GM18868 (cell line): Measurements from ENCODE around the gene BTF3.
"Not testable (repeated sequence)": the region's sequence is repeated elsewhere in the genome, so short reads cannot be mapped to it uniquely, and the experiment has no call there.

Experiments
- ATAC-seq: cut with Tn5 transposase; IDR thresholded peaks from one replicate; pipeline ENCODE4 v1.9.1; 2021; ENCODE audit warnings: mild to moderate bottlenecking, moderate library complexity; ENCODE audit not compliant: unreplicated experiment

The BTF3 gene

DNA sequence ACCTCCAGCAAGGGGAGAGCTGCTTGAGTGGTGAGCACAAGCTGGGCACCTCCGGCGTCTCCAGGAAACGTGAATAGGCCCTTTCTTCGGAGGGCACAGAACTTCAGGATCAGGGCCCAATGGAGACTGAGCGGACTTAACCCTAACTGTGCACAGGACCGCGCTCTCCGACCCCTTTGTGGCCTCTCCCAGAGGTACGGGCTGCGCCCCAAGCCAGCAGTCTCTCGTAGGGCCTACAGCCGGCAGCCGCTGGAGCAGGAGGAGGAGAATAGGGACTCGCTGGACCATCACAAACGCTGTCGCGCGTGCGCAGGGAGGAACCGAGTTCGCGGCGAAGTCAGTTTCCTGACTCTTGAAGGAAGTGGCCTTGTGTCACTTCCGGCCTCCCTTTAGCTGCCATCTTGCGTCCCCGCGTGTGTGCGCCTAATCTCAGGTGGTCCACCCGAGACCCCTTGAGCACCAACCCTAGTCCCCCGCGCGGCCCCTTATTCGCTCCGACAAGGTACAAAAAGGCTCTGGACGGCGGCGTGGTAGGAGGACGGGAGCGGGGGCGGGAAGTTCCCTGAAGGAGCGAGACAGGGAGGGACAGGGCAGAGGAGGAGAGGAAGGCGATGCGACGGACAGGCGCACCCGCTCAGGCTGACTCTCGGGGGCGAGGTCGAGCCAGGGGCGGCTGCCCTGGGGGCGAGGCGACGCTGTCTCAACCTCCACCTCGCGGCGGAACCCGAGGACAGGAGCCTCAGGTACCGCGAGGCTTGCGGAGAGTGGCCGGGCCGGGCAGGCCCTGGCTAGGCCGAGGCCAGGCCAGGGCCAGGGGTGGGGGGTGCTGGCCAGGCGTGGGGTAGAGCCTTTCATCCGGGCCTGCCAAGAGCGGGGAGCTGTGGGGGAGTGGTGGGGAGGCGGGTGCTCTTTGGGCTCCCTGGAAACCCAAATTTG lies at the start of gene BTF3:
Gene BTF3 (plus strand): TSS at position 386 of the 936 bp plus-strand sequence. CDS start 226 bp downstream, at position 612.
- peak; percentile 95 for ATAC-seq

DNA sequence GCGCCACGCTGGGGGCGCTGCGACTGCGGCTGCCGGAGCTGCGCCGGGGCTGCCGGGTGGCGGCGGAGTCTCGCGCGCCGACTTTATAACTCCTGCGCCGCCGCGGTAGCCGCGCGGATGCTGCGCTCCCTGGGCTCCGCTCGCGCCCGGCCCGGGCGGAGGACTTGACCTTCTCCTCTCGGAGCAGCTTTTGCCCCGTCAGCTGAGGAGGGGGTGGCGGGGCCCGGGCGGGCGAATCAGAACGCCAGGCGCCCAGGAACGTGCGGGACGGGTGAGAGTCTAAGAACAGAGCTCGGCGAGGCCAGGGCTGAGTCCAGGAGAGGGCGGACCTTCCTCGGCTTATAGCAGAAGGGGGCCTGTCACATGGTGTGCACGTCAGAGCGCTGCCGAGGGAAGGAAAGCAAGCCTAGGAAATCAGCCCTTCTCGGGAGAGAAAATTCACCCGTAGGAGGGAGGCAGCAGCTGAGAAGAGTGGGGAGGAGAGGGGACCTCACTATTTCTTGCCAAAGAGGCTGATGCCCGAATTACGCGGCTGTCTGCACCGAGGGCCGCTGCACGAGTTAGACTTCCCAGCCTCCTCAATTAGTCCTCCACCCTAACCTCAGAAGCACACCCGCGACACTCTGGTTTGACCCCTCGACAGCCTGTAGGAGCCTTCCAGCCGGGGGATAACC lies 49.6 kb upstream of the BTF3 start, which contains the start of gene FOXD1:
Gene FOXD1 (minus strand): TSS at position 315 of the 674 bp plus-strand sequence. CDS start 415 bp downstream, outside the sequence.
- ATAC-seq: peak; percentile 48

DNA sequence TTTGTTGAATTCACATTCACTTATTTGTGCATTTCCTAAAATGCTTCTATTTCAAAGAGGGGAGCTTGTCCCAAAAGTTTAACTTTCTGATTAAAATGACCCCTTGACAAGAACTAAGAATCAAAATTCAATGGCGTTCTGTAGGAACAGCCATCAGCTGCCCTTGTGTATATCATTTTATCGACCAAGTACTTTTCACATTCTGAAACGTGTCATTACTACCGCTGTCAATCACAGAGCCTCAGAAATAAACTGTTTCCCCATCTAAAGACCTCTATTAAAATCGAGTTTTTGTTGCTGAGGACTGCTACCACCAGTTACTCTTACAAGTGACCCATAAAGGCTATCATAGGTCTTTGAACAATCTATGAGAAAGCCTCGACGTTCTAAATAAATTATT lies 48.1 kb upstream of the BTF3 start:
- ATAC-seq: no peak

DNA sequence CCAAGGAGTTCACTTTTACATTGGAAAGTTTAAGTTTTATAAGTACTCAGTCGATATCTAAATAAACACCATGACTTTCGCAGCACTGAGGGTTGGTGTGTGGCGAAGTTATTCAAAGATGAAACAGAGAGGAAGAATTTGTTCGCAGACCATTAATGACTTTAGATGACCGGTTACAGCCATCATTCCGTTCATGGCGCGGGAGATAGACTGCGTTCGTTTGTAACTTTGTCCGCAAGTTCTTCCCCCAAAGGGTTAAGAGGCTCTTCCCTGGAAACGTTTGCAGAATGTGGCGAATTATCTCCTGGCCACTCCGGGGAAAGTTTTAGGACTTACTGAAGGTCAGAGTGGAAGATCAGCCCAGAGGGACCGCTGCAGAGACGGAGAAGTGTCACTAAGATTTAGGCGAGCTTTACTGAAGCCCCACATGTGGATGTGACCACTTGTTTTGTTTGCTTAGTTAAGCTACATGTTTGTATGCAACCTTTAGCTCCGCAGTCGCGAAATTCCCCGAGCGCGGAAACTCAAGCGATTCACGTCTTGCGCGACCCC lies 47.5 kb upstream of the BTF3 start:
- ATAC-seq: no peak

DNA sequence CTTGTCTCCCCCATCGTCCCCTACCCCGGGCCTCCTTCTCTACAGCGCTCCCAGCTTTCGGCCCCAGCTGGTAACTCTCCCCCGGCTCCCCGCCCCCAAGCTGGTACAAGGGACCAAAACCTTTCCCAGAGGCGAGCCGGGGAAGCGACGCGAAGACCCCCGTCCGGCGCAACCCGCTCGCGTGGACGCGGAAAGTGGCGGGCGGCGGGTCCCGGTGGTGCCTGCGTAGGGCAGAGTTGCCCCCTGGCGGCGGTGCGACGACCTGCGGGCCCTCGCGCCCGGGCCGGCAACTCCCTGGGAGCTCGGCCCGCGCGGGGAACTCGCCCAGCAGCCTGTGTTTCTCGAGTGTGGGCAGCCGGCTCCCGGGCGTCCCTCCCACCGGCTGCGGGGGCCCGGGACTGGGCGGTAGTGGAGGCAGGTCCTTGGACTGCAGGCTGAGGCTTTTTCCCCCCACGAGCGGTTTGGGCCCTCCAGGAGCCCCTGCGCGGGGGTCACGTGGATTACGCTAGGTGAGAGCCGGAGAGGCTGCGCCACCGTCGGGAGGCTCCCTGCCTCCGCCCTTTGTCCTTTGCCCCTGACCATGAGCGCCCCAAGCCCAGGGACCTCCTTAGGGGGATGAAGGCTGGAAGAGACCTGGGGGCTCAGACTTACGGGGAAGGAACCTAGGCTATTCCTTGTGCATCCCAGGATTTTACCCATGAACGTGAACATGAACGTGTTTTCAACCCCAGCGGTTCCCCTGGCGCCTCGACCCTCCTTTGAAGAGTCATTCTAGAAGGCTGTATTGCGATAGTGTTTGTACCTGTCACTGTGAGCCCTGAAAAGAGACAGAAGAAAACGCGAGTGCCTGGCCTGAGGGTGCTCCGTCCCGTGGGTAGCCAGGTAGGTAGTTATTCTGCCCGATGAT lies 46.8 kb upstream of the BTF3 start:
- peak; percentile 50 for ATAC-seq

DNA sequence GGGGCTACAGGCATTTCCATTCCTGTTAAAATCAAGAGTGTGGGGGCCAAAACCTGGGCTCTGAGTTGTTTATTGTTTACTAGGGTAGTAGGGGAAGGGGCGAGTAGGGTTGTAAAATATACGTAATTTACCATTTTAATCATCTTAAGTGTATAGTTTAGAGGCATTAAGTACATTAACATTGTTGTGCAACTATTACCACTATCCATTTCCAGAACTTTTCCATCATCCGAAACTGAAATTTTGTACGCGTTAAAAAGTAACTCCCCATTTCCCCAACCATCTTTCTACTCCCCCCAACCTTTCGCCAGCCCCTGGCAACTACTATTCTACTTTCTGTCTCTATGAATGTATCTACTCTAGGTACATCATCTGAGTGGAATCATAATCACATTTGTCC lies 46.0 kb upstream of the BTF3 start:
- ATAC-seq: no peak

DNA sequence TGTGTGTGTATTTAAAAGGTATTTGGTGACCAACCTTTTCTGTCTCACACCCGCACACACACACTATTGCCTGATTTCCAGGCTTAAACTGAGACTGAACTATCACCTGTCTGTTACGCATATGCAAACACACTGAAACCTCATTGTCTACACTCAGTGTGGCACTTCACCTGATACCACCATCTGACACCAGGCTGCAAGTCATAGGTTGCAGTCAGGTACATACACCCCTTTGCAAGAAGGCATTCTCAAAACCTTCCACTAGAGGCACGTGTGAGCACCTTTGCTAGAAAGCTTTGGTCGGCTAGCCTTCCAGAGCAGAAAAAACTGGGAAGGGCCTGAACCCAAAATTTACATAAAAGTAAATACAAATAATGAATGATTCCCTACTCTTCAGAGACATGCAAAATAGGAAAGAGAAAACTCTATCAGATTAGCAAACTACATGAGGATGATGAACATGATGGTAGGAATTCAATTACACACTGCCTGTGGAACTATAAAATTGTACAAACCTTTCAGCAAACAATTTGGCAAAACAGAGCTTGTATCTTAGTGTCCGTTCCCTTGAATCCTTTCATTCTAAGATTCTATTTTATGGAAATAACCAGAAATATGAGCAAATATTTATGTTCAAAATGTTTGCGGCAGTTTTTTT lies 43.7 kb upstream of the BTF3 start:
- ATAC-seq: no peak

DNA sequence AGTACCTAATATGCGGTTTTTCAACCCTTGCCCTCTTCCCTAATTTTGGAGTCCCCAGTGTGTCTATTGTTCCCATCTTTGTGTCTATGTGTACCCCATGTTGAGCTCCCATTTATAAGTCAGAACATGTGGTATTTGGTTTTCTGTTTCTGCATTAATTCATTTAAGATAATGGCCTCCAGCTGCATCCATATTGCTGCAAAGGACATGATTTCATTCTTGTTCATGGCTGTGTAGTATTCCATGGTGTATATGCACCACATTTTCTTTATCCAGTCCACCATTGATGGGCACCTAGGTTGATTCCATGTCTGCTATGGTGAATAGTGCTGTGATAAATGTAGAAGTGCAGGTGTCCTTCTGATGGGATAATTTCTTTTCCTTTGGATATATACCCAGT lies 41.8 kb upstream of the BTF3 start:
- not testable (repeated sequence) for ATAC-seq

DNA sequence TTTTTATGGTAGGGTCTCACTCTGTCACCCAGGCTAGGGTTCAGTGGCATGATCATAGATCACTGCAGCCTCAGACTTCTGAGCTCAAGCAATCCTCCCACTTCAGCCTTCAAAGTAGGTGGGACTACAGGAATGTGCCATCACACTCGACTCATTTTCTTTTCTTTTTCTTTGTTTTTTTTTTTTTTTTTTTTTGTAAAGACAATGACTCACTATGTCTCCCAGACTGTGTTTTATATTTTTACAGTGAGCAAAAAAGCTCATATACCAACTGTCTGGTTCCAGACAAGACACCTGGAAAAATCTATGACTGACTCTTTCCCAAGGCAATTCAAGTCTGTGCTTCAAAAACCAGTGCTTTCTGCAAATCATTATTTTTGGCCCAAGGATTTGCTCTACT lies 38.9 kb upstream of the BTF3 start:
- no peak for ATAC-seq

DNA sequence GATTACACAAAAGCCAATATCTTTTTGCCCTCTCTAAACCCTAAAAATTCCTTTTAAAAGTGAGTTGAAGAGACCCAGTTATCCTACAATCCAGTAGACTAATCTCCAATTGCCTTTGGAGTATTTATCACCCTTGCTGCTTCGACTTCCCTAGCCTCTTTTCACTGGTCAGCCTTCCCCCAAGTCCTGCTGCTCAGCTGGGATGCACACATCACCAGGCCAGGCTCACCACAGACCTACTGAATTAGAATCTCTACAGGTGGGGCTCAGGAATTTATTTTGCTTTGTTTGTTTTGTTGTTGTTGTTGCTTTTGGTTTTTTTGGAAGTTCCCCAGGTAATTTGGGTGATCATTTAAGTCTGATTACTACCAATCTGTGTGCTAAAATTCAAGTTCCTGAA lies 38.1 kb upstream of the BTF3 start:
- ATAC-seq: no peak

DNA sequence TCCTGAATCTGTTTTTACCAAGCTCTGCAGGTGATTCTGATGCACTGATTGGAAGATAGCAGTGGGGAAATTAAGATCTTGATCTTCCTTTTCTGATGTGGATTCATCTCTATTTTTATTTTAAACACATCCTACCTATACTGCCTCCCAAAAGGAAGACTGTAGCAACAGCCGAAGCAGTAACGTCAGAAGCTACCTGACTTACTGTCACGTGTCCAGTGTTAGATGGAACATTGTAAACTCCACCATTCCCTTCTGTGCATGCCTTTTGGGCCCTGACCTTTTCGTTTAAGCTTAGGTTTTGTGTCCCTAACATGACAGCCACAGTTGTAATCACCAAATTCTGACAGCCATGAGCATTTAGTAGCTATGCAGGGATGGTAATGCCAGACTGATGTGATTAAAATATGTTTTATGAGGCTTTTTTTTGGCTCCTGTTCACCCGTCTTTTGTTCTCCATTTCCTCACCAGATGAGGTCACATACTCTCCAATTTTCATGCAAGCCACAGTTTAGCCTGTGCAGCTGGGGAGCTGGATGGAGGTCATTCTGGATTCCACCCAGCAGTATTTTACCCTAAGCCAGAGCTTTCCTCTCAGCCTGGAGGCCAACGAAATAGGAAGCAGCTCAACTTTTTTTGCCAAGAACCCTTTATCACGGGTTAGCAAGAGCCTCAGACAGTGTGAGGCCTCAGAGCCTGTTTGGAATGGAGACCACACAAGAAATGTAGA lies 34.1 kb upstream of the BTF3 start:
- no peak for ATAC-seq

DNA sequence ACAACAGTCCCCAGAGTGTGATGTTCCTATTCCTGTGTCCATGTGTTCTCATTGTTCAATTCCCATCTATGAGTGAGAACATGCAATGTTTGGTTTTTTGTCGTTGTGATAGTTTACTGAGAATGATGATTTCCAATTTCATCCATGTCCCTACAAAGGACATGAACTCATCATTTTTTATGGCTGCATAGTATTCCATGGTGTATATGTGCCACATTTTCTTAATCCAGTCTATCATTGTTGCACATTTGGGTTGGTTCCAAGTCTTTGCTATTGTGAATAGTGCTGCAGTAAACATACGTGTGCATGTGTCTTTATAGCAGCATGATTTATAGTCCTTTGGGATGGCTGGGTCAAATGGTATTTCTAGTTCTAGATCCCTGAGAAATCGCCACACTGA lies 29.6 kb upstream of the BTF3 start:
- not testable (repeated sequence) for ATAC-seq

DNA sequence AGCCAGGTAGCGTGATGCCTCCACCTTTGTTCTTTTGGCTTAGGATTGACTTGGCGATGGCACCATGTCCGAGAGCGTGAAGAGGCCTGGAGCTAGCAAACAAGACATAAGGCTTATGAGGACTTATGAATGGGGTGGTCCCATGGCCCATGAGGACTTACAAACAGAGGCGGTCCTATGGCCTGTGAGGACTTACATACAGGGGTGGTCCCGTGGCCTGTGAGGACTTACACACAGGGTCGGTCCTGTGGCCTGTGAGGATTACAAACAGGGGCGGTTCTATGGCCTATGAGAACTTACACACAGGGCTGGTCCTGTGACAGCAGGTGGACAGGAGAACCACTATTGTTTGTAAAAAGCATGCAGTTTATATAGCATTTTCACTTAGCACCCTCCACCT lies 28.4 kb upstream of the BTF3 start:
- no peak for ATAC-seq

DNA sequence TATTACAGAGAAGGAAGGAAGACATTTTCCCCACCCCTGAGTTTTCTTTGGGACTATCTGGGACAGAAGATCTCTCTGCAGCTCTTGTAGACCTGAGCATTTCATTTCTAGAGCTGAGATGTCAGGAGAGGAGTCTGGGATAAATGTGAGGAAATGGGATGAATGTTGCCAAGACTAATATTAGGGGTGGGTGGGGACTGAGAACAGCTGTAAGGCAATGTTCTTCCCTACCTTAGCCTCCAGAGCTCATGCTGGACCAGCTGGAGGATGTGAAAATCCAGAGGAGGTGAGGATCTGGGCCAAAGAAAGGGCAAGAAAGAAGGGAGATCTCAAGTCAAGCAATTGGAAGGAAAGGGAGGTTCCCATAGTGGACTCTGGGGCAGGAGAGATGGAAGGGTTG lies 26.6 kb upstream of the BTF3 start:
- no peak for ATAC-seq

DNA sequence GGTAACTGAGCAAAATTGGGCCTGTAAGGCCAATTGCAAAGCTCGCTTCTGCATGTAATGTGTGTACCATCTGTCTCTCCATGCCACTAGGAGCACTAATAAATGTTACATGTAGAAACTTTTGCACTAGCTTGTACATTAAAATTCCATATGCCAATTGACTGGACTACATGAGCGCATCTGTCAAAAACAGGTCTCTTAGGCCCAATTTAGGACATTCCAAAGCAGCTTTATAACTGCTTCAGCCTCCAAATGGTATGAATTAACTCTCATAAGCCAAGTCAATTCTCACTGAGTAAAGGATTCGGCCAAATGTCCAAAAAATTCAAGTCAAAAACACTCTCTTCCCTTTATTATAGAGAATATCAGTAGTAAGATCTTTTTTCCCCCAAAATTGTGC lies 26.1 kb upstream of the BTF3 start:
- ATAC-seq: no peak

DNA sequence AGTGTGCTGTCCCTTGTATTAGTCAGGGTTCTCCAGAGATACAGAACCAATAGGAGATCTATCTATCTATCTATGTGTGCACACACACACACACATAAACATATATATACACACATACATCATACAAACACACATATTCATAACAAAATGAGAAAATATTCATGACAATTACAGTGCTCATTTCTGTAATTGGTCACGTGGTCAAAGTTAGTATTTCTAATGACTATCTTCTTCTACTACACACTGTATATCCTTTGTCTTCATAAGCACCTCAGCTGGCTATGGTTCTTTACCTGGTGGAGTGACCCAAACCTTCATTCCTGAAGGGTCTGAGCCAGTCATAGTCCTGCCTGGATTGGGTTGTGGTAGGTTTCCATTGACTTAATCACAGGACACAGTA lies 17.7 kb upstream of the BTF3 start:
- no peak for ATAC-seq

DNA sequence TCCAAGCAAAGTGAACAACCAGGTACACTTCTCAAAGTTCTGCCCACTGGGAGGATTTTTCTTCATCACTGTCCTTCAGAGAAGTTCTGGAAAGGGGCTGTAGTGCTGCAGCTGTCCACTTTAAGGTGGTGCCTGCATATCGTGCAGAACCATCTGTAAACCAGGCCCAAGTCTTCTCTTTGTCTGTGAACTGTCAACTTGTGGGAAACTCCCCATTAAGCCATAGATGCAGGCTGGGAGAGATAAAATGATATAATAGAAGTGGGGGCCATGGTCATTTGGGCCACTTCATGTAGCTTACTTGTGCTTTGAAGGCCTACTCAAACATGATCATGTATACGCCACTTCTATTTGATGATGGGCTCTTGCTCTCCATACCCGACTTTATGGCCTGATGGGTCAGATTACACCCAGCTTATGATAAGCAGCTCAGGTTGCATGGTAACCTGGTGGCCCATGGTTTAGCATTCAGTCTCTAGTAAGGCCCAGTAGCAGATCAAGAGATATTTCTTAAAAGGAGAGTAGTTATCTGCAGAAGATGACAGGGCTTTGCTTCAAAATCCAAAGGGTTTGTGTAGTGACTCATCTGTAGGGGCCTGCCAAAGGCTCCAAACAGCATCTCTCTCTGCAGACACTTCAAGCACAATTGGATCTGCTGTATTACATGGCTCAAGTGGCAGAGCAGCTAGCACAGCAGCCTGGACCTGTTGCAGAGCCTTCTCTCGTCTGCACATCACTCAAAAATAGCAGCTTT lies 15.7 kb upstream of the BTF3 start:
- no peak for ATAC-seq

DNA sequence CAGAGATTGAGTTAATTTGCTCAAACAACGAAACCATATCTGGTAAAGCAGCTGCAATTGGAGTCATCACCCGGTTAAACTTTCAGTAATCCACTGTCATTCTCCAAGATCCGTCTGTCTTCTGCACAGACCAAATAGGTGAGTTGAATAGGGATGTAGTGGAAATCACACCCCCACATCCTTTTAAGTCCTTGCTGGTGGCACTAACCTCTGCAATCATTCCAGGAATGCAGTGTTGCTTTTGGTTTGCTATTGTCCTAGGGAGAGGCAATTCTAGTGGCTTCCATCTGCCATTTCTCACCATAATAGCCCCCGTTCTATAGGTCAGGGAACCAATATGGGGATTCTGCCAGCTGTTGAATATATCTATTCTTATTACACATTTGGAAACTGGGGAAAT lies 14.6 kb upstream of the BTF3 start:
- no peak for ATAC-seq

DNA sequence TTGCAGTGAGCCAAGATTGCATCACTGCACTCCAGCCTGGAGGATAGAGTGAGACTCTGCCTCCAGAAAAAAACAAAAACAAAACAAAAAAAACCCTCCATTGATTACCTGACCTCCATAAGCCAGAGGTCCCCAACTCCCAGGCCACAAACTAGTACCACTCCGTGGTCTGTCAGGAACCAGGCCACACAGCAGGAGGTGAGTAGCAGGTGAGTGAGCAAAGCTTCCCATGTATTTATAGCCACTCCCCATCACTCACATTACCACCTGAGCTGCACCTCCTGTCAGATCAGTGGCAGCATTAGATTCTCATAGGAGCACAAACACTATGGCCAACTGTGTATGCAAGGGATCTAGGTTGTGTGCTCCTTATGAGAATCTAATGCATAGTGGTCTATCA lies 13.7 kb upstream of the BTF3 start:
- no peak for ATAC-seq
